HG02763 (cell line): ENCODE data around the gene UNC5B.

Source experiments
- ATAC-seq: cut with Tn5 transposase; IDR thresholded peaks from one replicate; pipeline ENCODE4 v1.9.1; 2021; ENCODE audit warnings: mild to moderate bottlenecking, moderate library complexity; ENCODE audit not compliant: unreplicated experiment

UNC5B gene

GRCh38 chr10:71237843-71238623 is 25.7 kb downstream of the UNC5B start:
- ATAC-seq: no peak

- no peak for ATAC-seq
These were observed 26.3 kb downstream of the UNC5B start for GRCh38 chr10:71238626-71239025.

- ATAC-seq: no peak
These were observed 27.0 kb downstream of the UNC5B start for GRCh38 chr10:71239131-71239915.

GRCh38 chr10:71239946-71240795 is 27.8 kb downstream of the UNC5B start:
- ATAC-seq: no peak

GRCh38 chr10:71241114-71241829 is 28.9 kb downstream of the UNC5B start:
- ATAC-seq: no peak

- ATAC-seq: no peak
These were observed 29.7 kb downstream of the UNC5B start for GRCh38 chr10:71241830-71242621.

- no peak for ATAC-seq
These were observed 30.2 kb downstream of the UNC5B start for GRCh38 chr10:71242622-71243009.

- no peak for ATAC-seq
These were observed 31.5 kb downstream of the UNC5B start for GRCh38 chr10:71243756-71244395.

GRCh38 chr10:71244431-71245419 is 32.4 kb downstream of the UNC5B start:
- ATAC-seq: no peak

GRCh38 chr10:71245420-71246325 is 33.3 kb downstream of the UNC5B start:
- ATAC-seq: no peak

GRCh38 chr10:71246591-71247413 is 34.4 kb downstream of the UNC5B start:
- ATAC-seq: no peak

GRCh38 chr10:71247414-71247705 is 35.0 kb downstream of the UNC5B start:
- no peak for ATAC-seq

GRCh38 chr10:71247804-71248203 is 35.4 kb downstream of the UNC5B start:
- no peak for ATAC-seq

- no peak for ATAC-seq
These were observed 35.8 kb downstream of the UNC5B start for GRCh38 chr10:71248210-71248609.

- no peak for ATAC-seq
These were observed 37.6 kb downstream of the UNC5B start for GRCh38 chr10:71249996-71250395.

- ATAC-seq: no peak
These were observed 38.0 kb downstream of the UNC5B start for GRCh38 chr10:71250405-71250804.

- ATAC-seq: no peak
These were observed 38.5 kb downstream of the UNC5B start for GRCh38 chr10:71250842-71251241.
